GM19193 (cell line): ENCODE results near the gene TAMM41.

Experiments
- POLR2A ChIP-seq: IDR thresholded peaks from 4 replicates; pipeline ENCODE4 v1.6.1; 2011; ENCODE audit not compliant: insufficient read depth, insufficient read length; ENCODE audit errors: extremely low read depth

Gene TAMM41

DNA sequence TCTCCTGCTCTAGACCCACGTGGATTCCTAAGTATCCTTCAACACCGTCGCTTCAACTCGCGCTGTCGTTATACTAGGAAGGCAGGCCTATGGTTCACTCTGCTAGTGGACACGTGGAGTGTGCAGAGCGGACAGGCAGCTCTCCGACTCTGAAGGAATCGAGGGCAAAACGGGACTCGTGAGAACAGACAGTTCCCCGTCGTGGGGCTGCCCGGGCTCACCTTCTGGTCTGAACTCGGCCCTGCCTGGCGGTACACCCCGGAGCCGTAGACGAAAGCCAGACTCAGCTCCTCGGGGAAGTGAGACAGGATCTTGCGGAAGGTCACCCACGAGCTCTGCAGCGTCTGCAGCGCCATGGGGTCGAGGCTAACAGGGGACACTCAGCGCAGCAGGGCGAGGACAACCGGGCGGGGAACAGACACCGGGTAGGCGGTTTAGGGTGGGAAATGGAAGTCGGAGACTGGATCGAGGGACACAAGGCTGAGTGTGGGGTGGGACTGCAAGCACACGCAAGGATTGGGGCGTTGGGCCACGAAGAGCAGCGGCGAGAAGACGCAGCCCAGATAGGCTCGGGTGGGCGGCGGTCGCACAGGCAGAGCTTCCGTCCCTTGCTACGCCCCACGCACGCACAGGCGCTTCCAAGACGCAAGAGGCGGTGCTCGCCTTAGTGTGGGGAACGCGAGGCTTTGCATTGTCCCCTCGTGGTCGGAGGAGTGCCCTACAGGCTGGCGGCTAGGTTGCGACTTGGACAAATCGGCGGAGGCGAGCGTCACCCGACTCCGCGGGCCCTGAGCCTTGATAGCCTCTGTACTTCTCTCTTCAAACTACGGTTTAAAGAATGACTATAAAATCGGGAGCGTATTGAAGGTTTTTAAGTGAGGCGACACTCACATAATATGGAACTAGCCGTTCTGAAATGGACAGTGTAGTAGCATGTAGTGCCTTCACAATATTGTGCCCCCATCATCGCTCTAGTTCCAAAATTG, at the start of gene TAMM41:
TAMM41 (minus strand) TSS at position 605 of the 986 bp plus-strand sequence; CDS start at position 356, 249 bp downstream.
- TF ChIP-seq POLR2A, result peak; percentile 91

GRCh38 chr3:11878837-11879236, 32.2 kb upstream of the TAMM41 start:
- no peak for TF ChIP-seq POLR2A

DNA sequence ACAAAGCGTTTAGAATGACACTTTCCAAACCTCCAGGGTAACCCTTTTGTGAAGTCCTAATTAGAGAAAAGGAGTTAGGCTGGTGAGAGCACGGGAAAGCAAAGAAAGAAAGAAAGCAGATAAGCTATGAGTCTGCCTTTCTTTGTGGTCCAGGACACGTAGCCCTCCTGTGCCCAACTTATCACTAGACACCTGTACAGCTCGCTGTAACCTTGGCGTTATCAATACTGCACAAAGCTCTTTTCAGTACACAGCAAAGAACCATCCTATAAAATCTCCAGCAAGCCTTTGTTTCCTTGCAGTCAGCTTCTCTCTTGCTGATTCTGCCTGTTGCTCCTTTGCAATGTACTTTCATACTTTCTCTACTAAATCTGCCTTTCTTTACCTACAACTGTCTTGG, 6.8 kb upstream of the TAMM41 start:
- TF ChIP-seq POLR2A, result no peak

DNA sequence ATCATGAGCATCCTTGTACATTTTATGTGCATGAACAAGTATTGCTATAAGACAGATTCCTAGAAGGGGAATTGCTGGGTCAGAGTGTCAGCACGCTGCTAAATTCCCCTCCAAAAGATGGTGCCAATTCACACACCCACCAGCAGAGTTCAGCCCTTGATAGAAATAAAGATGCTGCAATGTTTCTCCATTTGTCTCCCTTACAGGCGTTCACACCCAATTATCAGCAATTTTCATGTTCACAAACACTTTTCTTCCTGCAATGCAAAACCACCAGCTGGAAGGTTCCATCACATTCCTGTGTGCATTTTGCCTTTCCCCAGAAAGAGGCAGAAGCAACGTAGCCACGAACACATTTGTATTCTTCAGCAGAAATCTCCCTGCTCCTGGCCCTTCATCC, 3.3 kb upstream of the TAMM41 start:
- TF ChIP-seq POLR2A, result no peak

DNA sequence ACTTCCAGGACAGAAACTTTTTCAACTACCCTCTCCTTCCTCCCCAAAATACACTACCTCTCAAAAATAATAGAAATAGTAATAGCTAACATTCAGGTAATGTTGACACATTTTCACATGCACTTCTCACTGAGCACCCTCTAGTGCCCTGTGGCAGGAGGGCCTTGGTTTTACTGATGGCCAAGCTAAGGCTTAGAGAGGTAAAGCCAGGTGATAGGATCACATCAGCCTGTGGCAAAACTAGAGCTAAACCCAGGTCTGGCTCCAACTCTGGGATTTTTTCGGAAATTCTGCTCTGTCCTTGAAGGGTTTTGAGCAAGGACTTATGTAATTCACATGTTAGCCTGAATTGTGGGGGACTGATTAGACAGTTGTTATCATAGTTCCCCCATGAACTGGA, 922 bp upstream of the TAMM41 start:
- no peak for TF ChIP-seq POLR2A

DNA sequence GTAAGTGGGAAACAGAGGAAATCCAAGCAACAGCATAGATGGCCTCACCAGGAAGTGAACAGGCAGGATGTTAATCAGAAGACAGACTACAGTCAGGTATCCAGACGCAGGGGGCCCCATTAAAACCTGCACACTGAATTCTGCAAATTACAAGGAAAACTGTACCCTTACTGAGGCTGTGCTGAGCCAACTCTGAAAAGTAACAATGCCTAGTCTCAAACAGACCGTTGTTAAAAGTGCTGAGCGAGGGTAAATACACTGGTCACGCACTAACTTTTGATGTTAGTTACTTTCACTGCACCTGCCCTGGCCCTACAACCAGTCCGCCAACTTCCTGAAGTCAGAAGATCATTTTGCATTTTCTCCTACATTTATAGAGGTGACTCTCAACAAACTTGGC, 1.0 kb downstream of the TAMM41 start:
- no peak for TF ChIP-seq POLR2A

- TF ChIP-seq POLR2A, result no peak
Measured at GRCh38 chr3:11844891-11845290, 1.8 kb downstream of the TAMM41 start.

DNA sequence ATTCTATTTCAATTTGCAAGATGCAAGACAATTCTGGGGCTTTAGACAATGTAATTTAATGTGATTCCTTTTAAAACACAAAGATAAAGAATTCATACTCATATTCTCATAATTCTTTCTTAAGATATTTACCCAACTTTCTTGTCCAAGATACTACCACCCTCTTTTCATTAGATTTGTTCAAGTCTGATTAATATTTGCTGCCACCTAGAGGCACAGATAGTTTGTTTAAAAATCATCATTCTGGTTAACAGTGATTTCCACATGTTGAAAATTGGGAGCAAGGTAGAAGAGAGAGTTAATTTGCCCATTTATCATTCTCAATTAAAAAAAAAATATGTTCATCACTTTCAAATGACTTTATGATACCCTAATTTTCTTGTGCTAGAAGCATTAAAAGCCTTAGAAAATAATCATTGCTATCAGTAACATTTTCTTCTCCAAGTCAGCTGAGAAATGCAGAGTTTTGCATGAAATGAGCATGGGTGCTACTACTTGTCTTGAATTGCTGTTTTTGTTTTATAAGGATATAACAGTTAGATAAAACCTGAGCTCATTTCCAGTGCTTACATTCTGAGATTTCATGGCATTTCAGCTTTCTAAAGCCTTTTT, 11.6 kb downstream of the TAMM41 start:
- no peak for TF ChIP-seq POLR2A

- no peak for TF ChIP-seq POLR2A
Measured at GRCh38 chr3:11832981-11833905, 13.4 kb downstream of the TAMM41 start.

- no peak for TF ChIP-seq POLR2A
Measured at GRCh38 chr3:11829416-11829815, 17.3 kb downstream of the TAMM41 start.

DNA sequence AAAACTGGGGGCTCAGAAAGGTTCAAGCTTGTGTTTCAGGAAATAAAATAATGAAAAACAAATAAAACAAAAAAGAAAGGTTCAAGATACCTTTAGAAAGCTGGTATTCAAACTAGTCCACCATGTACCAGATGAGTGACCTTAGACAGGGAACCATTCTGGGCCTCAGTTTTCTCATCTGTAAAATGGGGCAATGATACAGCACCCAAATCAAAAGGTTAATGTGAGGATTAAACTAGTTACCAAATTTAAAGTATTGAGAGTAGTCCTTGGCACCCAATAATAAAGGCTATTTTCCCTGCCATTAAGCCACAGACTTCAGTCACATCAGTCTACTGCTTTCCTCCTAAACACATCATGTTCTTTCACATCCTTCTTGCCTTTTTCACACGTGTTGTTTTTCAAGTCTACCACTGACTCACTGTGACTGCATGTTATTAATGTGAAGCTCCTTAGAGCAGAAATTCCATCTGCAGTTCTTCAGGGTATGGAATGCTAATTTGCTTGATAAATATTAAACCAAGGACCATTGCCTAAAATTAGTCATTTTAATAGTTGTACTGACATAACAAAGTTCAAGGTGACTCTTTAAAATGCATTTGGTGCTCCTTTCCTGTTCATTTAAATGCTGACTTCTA, 19.9 kb downstream of the TAMM41 start:
- no peak for TF ChIP-seq POLR2A

- no peak for TF ChIP-seq POLR2A
Measured at GRCh38 chr3:11825301-11825700, 21.4 kb downstream of the TAMM41 start.

DNA sequence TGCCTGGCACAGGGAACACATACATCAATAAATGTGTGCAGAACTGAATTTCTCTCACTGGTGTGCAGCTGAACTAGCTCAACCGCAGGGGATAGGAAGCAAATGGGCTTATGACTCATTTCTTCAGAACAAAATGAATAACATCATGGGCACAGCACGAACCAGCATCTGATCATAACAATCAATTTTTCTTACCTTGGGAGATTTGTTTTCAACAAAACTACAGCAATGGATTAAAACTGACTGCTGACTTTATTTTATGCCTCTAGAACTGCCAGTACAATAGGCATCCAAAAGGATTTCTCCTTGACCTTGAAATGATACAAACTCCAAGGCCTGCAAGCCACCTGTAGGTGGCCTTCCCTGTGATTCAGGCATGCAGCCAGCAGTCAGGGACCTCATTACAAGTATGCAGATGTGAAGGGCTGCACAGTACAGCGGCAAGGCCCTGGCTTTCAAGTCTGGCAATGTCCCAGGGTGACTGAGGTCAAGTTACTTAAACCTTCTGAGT, 26.1 kb downstream of the TAMM41 start:
- no peak for TF ChIP-seq POLR2A

- TF ChIP-seq POLR2A, result no peak
Measured at GRCh38 chr3:11819146-11819689, 27.5 kb downstream of the TAMM41 start.
